Left hindlimb (tissue), 1 donor: ENCODE results near the gene ANKAR.
"Not testable (repeated sequence)": the region's sequence is repeated elsewhere in the genome, so short reads cannot be mapped to it uniquely, and the experiment has no call there.

Experiments
- DNase-seq: peaks from one replicate; pipeline ENCODE4 v3.0.0-alpha.2; 2018

Gene ANKAR

DNA sequence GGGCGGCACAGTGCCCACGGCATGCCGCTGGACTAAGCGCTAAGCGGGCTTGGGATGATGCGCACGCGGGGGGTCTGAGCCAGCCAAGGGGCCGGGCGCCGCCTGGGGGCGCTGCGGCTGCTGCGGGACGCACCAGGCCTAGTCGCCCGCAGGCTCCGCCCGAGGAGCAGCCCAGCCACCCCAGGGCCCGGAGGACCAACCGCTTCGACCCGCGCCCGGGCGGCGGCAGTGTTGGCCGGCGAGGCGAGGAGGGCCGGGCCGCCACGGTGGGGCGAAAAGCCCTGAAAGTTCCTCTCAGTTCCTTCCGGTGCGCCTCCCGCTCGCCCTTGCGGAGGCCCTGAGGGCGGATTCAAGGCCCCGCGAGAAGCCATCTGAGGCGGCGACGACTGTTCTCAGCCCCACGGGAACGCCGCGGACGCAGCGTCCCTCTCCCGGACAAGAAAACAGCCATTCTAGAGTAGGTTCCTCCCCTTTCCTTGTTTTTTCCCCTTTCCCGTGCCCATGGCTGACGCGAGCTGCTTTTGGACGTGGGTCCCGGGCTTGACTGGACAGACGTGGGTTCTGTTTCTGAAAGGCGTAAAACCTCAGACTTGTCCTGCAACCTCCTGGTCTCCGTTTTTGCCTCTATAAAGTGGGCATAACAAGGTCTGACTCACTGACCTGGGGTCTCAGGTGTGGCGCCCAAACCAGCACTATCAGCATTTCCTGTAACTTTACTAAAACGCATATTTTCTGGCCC lies at the start of gene ANKAR:
Gene ANKAR (plus strand): TSS at position 297 of the 739 bp plus-strand sequence. CDS start 1,821 bp downstream, outside the sequence.
- DNase-seq: peak; percentile 93

DNA sequence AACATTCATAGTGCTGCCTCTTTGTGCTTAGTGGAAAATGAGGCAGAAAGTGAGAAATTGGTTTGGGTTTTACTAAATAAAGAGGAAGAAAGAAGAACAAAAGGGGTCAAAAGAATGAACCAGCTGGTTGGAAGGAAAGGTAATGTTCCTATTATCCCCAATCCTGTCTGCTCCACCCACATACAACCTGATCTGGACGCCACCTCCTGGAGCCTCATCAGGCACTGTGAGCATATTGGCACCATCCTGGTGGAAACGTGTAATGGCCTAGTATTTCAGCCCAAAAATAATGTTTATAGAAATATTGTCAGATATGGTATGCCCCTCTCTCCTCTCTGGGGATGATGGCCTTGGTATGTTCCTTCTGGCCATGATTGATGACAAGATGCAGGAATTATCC lies 48.8 kb upstream of the ANKAR start:
- no peak for DNase-seq

DNA sequence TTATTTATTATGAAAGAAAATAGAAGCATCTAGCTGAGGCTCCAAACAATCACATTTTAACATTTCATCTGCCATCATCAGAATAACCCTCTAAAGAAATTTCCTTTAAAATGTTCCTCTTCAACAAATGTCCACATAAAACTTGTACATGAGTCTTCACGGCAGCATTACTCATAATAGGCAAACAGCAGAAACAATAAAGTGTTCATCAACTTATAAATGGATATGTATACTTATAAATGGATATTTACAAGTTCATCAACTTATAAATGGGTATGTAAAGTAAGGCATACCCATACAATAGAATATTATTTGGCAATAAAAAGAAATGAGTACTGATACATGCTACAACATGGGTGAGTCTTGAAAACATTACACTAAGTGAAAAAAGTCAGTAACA lies 46.7 kb upstream of the ANKAR start:
- no peak for DNase-seq

GRCh38 chr2:189628817-189629530 lies 45.5 kb upstream of the ANKAR start:
- no peak for DNase-seq

DNA sequence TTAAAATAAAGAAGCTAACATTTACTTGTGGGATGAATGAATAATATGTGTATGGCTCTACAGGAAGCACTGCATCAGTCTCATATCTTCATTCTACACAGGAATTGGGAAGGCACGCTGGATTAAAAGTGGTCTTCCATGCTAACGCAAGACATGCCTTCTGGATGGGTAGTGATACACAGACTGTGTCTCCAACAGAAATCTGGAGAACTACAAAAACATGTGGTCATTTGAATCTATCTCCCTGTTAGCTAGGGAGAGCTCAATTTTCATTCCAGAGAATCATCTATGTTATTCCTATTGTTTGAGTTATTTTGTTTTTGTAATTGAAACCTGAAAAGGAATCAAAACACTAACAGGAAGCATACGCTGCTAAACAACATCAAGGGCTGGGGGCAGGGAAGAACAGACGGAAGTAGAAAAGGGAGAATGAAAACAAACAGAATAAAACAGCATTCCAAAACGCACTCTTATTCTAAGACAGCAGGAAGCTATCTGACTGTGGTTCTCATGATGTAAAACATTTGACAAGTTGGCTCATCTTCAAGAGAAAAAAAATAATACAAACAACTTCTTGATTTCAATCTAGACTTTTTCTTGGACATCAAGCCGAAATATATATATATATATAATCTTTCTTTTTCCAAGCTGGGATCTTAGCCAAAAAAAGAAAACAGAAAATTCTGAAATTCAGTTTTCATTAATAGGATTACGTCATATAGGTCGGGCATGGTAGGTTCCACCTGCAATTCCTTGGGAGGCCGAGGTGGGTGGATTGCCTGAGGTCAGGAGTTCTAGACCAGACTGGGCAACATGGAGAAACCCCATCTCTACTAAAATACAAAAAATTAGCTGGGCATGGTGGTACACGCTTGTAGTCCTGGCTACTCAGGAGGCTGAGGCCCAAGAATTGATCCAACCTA lies 44.7 kb upstream of the ANKAR start:
- DNase-seq: no peak

DNA sequence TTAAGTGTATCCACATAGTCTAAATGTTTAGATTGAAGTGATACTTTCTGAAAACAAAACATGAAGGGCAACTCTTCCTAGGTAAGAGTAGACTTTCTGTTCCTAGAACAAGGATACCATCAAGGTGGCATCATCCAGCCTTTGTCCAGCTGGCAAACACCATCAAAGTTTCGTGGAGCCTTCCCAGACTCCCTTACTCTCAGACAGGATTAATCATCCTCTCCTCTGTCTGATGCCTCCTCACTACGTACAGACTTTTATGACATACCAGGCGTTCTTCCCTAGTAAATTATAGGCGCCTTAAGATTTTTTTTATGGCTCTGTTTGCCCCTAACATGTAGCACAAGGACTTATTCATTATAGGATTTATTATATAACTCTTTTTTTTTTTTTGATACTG lies 42.6 kb upstream of the ANKAR start:
- no peak for DNase-seq

DNA sequence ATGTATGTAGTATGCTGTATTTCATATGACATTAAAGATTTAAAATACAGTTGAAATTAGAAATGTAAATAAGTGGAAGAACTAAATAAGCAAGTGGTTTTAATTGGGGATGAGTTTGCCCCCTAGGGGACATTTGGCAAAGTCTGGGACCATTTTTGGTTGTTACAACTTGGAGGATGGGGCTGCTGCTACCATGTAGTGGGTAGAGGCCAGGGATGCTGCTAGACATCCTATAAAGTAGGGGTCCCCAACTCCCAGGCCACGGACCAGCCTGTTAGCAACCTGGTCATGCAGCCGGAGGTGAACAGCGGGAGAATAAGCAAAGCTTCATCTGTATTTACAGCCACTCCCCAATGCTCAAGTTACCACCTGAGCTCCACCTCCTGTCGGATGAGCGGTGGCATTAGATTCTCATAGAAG lies 41.1 kb upstream of the ANKAR start:
- DNase-seq: no peak

DNA sequence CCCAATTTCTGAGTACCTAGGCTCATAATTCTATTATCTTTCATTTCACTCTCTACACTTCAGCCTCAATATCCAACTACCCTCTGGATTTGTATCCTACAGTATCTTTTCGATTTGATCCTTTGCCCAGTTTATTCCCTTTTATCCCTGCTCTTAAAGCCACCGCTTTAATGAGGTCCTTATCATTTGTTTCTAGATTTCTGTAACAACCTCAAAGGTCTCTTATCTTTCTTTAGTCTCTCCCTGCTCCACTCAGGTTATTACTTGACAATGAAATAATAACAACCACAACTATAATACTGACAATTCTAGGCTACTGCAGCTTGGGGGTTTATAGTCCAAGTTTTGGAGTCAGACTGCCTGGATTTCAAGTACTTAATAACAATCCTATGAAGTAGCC lies 39.1 kb upstream of the ANKAR start:
- DNase-seq: no peak

DNA sequence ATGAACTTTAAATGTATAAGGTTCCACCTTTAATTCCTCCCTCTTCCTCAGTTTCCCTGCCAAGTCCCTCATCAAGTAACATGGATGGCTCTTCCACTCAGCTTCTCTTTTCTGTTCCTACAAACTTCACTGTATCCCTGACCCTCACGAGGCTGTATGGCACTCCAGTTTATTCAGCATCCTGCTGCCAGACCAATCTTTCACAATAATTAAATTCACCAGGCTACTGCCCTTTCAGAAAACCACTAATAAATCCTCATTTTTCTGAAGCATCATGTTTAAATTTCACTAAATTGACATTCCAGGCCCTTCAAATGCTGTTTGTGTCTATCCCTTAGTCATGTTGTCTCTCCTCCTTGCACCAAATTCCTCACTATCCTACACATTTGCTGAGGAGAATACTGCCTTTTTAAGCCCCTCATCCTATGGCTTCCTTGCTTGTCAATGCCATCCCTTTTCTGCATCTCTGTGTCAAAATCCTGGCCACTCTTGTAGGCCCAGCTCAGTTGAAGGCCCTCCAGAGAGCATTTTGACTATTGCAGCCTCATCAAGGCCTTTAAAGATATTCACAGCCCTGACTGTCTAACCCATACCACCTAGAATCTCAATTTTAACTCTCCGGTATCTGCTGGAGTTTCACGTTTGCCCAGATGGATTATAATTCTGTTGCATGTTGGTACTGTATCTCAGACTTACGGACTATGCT lies 36.0 kb upstream of the ANKAR start:
- no peak for DNase-seq

GRCh38 chr2:189639007-189639609 lies 35.4 kb upstream of the ANKAR start:
- DNase-seq: no peak

DNA sequence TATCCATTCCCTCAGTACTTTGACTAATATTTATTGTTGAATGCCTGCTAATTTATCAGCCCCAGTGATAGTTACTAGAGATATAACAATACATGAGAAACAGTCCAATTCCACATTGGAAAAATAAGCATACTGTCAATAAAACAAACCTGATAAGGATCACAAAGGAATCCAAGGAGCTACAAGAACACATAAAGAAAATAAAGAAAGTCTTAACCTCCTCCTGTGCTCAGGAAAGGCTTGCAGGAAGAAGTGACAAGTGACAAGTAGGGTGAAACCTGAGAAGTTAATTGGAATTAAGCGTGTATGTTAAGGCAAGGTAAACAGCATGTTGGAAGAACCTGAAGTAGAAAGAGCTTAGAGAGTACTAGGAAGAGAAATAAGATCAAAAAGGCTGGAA lies 33.5 kb upstream of the ANKAR start:
- no peak for DNase-seq

GRCh38 chr2:189641590-189641989 lies 32.9 kb upstream of the ANKAR start:
- DNase-seq: no peak

DNA sequence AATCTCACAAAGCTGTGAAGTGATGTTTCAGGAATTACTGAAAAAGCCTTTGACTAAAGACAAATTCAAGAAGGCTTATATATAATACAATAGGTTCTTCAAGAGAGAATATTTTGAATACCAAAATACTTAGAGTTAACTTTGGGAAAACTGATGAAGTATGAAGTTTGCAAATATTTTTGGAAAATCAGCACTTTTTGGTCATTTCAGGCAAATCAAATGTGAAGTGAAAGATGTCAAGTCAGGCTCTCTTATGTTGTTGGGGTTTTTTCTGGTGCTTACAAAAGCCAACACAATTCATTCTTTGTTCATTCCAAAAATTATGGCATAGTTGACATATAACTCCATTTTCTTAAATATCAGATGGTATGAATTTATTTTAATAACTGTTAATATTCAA lies 27.9 kb upstream of the ANKAR start:
- no peak for DNase-seq

DNA sequence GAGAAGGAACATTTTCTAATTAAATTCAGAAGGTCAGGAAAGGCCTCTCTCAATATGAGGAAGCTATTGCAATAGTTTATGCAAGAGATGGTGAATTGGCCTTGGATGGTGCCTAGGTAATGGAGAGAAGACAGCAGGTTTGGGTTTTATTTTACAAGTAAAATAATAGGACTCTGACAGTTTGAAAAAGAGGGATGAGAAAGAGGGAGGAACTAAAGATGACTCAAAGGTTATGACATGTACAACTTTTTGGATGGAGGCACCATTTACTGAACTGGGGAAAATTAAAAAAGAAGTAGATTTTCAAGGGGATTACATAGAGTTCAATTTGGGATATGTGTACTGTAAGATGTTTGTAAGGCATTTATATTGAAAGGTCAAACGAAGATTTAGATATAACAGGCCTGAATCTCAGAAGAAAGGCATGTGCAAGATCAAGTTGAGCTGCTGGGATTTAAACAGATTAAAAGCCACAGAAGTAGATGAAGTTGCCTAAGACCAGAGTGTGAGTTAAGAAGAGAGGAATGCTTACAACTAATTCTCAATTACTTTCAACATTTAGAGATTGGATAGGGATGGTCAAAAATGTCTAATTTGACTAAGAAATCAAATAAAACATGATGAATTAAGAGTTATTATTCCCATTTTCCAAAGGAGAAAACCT lies 25.5 kb upstream of the ANKAR start:
- no peak for DNase-seq

DNA sequence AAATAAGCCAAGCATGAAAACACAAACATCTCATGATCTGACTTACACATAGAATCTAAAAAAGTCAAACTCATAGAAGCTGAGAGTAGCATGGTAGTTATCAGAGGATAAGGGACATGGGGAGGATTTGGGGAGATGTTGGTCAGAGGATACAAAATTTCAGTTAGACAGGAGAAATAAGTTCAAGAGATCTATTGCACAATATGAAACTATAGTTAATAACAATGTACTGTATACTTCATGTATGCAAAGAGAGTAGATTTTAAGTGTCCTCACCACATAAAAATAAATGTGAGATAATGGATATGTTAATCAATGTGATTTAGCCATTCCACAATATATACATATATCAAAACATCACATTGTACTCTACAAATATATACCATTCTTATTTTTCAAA lies 23.2 kb upstream of the ANKAR start:
- DNase-seq: no peak

- not testable (repeated sequence) for DNase-seq
These were observed 21.0 kb upstream of the ANKAR start for GRCh38 chr2:189653464-189653863.

GRCh38 chr2:189654641-189655040 lies 19.8 kb upstream of the ANKAR start:
- no peak for DNase-seq

- no peak for DNase-seq
These were observed 16.6 kb upstream of the ANKAR start for GRCh38 chr2:189657867-189658266.

- no peak for DNase-seq
These were observed 15.9 kb upstream of the ANKAR start for GRCh38 chr2:189658306-189659212.

DNA sequence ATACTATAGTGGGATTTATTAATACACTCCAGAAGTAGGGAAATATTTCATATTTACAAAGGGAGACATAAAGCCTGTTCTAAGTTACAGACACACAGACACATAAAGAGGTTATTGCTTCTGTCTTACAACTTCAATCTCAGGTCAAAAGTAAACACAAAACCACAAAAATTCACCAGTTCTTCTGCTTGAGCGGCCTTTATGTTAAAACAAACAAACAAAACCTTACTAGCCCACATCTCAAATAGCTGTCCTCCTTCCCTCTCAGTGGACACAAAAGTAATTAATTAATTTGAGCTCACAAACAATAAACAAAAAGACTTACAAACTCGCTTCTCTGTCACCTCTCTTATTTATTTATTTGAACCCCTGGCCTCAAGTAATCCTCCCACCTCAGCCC lies 14.7 kb upstream of the ANKAR start:
- no peak for DNase-seq

GRCh38 chr2:189660803-189661147 lies 13.7 kb upstream of the ANKAR start:
- no peak for DNase-seq
